Ovary (tissue), 9 donors: Measurements from ENCODE around the gene L3HYPDH. TPM values are rescaled to one million over a fixed set of nuclear protein-coding genes. Genes with fewer than 3 reads are reported as not detected.

Experiments
- DNase-seq, 5 donors: peaks; one replicate each; pipeline ENCODE4 v3.0.0-alpha.2; 2019 to 2020
- H3K27ac ChIP-seq, 2 donors: fragments of 200-600 bp; one replicate each; pipeline versions ENCODE4 v1.5.1 to v1.8.0; 2019 to 2022
- H3K27me3 ChIP-seq: fragments of 200-600 bp; one replicate; pipeline ENCODE4 v1.8.0; 2022
- H3K36me3 ChIP-seq: fragments of 200-600 bp; sonication (generic); one replicate; pipeline ENCODE4 v1.5.1; 2019
- H3K4me1 ChIP-seq: one replicate; pipeline ENCODE4 v1.8.1; 2013; ENCODE audit warnings: mild to moderate bottlenecking, moderate library complexity; ENCODE audit not compliant: insufficient read depth
- H3K4me3 ChIP-seq: fragments of 200-600 bp; sonication (generic); one replicate; pipeline ENCODE4 v1.5.1; 2017
- H3K9me3 ChIP-seq, 2 donors: fragments of 200-600 bp in 1 of 2; sonication (generic) in 1 of 2; one replicate each; pipeline versions ENCODE4 v1.5.1 to v1.8.1; 2013 to 2019; ENCODE audit warnings: mild to moderate bottlenecking in 1 of 2, moderate library complexity in 1 of 2
- CTCF ChIP-seq, 3 donors: fragments of 450-650 bp in 2 of 3; fragments of 200-600 bp in 1 of 3; IDR thresholded peaks; one replicate each; pipeline versions ENCODE4 v1.5.1 to v1.8.0; 2016 to 2022; ENCODE audit warnings: antibody characterized with exemption in 3 of 3, mild to moderate bottlenecking in 1 of 3
- EP300 ChIP-seq: sonication (generic); formaldehyde crosslinking; IDR thresholded peaks from one replicate; pipeline ENCODE4 v1.6.1; 2017; ENCODE audit warnings: antibody characterized with exemption
- POLR2A ChIP-seq: fragments of 450-650 bp; IDR thresholded peaks from one replicate; pipeline ENCODE4 v1.6.1; 2017; ENCODE audit warnings: antibody characterized with exemption, mild to moderate bottlenecking, moderate library complexity
- WGBS, 3 donors: extraction: QIAGEN DNeasy Blood & Tissue Kit in 1 of 3; methylation state at CpG; one replicate each; pipeline versions ENCODE4 v1.1.5 to v1.1.7; 2013 to 2017; 5-methylcytosine and 5-hydroxymethylcytosine counted together
- intact Hi-C, 4 donors: fragments of 100-400 bp; cut with DNase I; formaldehyde crosslinking; loops; one replicate each; pipeline versions ENCODE4 v1.11.0 to v1.15.1; 2022 to 2023
- polyA plus RNA-seq, 2 donors: library from polyadenylated mRNA; stranded (reverse); fragments of 200-250 nt in 1 of 2; fragments of 350-450 nt in 1 of 2; fragmentation: Illumina TruSeq in 1 of 2; extraction: RNeasy Lipid Tissue Mini Kit (QIAGEN cat#74804) in 1 of 2; gene quantifications; one replicate each; pipeline ENCODE4 v1.2.3, GENCODE V29; 2013 to 2014
- total RNA-seq, 7 donors: library from RNA; depleted of rRNA in 2 of 7; stranded (reverse); fragments of >200 nt in 2 of 7; fragmentation: NEBNext Ultra II Directional in 3 of 7; extraction: Animal tissue kit (Norgen Biotek cat#: 25700) in 3 of 7; gene quantifications; one replicate each; pipeline versions ENCODE4 v1.1.0 to v1.2.4, GENCODE V29; 2016 to 2023
- donor health status: DM: no; HTN: no; CAD: no; lungs with moderate emphysema.
- donor health status: DM: no; HTN: no; CAD: no.
- donor health status: Bipolar disorder and iron deficiency.
- donor health status: DM: yes; HTN: yes; CAD: no.
- donor health status: DM: no; HTN: no; CAD: no.
- donor health status: DM: yes; HTN: yes; CAD: no.

L3HYPDH gene
- total and polyA plus RNA-seq, 9 donors, result 17.2 to 52.8 (median 31.2) TPM

- Histone ChIP-seq H3K27me3 (no peaks in the 10 kb centered on the region), H3K27ac (no peak overlapping the region), H3K9me3 (no peaks in the 10 kb centered on the region), H3K4me1 (peaks cover 13% of the 10 kb centered on the region), H3K4me3 (no peak overlapping the region), H3K36me3 (no peaks in the 10 kb centered on the region)
- intact Hi-C loops, result no loop called here
- WGBS, 3 donors, result 92 to 95% (median 93%) methylated on average over 3 of the region's 3 CpGs
- no peak for TF ChIP-seq EP300
- no peak for TF ChIP-seq POLR2A
- TF ChIP-seq CTCF (IDR thresholded peaks at IDR 0.05), result no peak
- no peak for DNase-seq
These were observed 5.7 kb downstream of the L3HYPDH start for GRCh38 chr14:59478540-59478939.

- 88 to 100% (median 98%) methylated on average over 1 of the region's 1 CpG for WGBS, 3 donors
- intact Hi-C loops, result no loop called here
- no peak for DNase-seq
- no peaks in the 10 kb centered on the region for H3K27me3 ChIP-seq
- peaks cover 2% of the 10 kb centered on the region for H3K36me3 ChIP-seq
- H3K4me3 ChIP-seq, result no peak overlapping the region
- no peaks in the 10 kb centered on the region for H3K9me3 ChIP-seq
- peaks cover 3% of the 10 kb centered on the region for H3K4me1 ChIP-seq
- no peak for TF ChIP-seq EP300
- no peak for TF ChIP-seq CTCF (IDR thresholded peaks at IDR 0.05)
- TF ChIP-seq POLR2A, result no peak
- H3K27ac ChIP-seq, result no peak overlapping the region
These were observed 8.5 kb downstream of the L3HYPDH start for GRCh38 chr14:59475709-59476108.

GRCh38 chr14:59474172-59474571 is 10.0 kb downstream of the L3HYPDH start:
- H3K27ac ChIP-seq, result no peak overlapping the region
- intact Hi-C loops, result no loop called here

GRCh38 chr14:59465316-59466135 is 18.7 kb downstream of the L3HYPDH start, which contains the start of gene GPR135:
Gene GPR135 (minus strand): TSS chr14:59465380. CDS start chr14:59465226, 154 bp downstream.
- intact Hi-C loops, result no loop called here
- peaks cover 8% of the 10 kb centered on the region for H3K4me1 ChIP-seq
- whole genome bisulfite sequencing, 3 donors, result 17 to 19% (median 19%) methylated on average over 40 of the region's 40 CpGs
- H3K9me3 ChIP-seq, result no peaks in the 10 kb centered on the region
- peak within 1 kb of the TSS; percentile 79 to 84 for H3K27ac ChIP-seq
- H3K36me3 ChIP-seq, result no peaks in the 10 kb centered on the region
- peak in 2 of 5 donors; percentile 71 to 75 for DNase-seq
- peak within 1 kb of the TSS; percentile 61 for H3K4me3 ChIP-seq
- H3K27me3 ChIP-seq, result no peaks in the 10 kb centered on the region
- TF ChIP-seq EP300, result no peak
- TF ChIP-seq POLR2A, result no peak
- TF ChIP-seq CTCF (IDR thresholded peaks at IDR 0.05), result no peak

More at GRCh38 chr14:59474172-59474571, 10.0 kb downstream of the L3HYPDH start:
- Histone ChIP-seq H3K9me3 (no peaks in the 10 kb centered on the region), H3K36me3 (peaks cover 2% of the 10 kb centered on the region), H3K27me3 (no peaks in the 10 kb centered on the region), H3K4me3 (no peak overlapping the region), H3K4me1 (no peaks in the 10 kb centered on the region)
- no peak for DNase-seq
- WGBS, 3 donors, result 10 to 21% (median 17%) methylated on average over 1 of the region's 1 CpG
- TF ChIP-seq POLR2A (no peak), EP300 (no peak), CTCF (IDR thresholded peaks at IDR 0.05) (no peak)
